Left ventricle myocardium inferior (tissue), 1 donor: ENCODE data around the gene SLIT3. TPM values are rescaled to one million over a fixed set of nuclear protein-coding genes. Genes with fewer than 3 reads are reported as not detected.

Experiments
- DNase-seq: peaks from one replicate; pipeline ENCODE4 v3.0.0-alpha.2; 2020
- H3K27ac ChIP-seq: fragments of 200-600 bp; replicated peaks from 2 replicates; pipeline ENCODE4 v1.8.0; 2021
- H3K27me3 ChIP-seq: fragments of 200-600 bp; 2 replicates; pipeline ENCODE4 v1.8.0; 2021; ENCODE audit warnings: low read depth
- H3K36me3 ChIP-seq: fragments of 200-600 bp; 2 replicates; pipeline ENCODE4 v1.8.0; 2021
- H3K4me1 ChIP-seq: fragments of 200-600 bp; 2 replicates; pipeline ENCODE4 v1.8.0; 2021
- H3K4me3 ChIP-seq: fragments of 200-600 bp; 2 replicates; pipeline ENCODE4 v1.8.0; 2021; ENCODE audit warnings: mild to moderate bottlenecking, moderate library complexity
- H3K9me3 ChIP-seq: fragments of 200-600 bp; replicated peaks from 2 replicates; pipeline ENCODE4 v1.8.0; 2021
- intact Hi-C: fragments of 100-400 bp; cut with micrococcal nuclease; formaldehyde crosslinking; loops from one replicate; pipeline ENCODE4 v1.11.0; 2022
- total RNA-seq: library from RNA; stranded (reverse); fragmentation: NEBNext Ultra II Directional; extraction: Animal tissue kit (Norgen Biotek cat#: 25700); gene quantifications from one replicate; pipeline ENCODE4 v1.2.1, GENCODE V29; 2021
- TF ChIP-seq, protein P1 (sequence below): fragments of 200-600 bp; IDR thresholded peaks from 2 replicates; pipeline ENCODE4 v1.8.0; 2021; ENCODE audit warnings: antibody characterized with exemption, mild to moderate bottlenecking, borderline replicate concordance
- donor health status: DM: no; HTN: yes; CAD: no; lungs with severe emphysema.

The SLIT3 gene
- total RNA-seq, 1 donor from 2014 or later, result 22.7 TPM

DNA sequence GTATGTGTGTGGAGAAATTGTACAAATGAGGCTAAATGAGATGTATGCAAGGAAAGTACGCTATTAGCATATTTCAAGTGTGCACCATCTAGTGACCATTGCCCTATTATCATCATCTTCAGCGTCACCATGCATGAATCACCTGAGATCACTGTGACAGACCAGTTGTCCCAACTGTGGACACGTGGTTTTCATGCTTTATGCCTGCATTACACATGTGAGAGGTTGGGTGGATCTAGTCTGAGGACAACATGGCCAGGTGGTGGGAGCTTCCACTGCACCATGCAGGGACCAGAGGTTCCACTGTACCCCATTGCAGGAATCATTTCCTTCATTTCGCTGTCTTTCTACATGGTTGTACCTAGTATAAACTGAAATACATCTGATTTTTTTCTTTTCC is 329.8 kb downstream of the SLIT3 start:
- peaks cover 9% of the 10 kb centered on the region for H3K4me1 ChIP-seq
- H3K9me3 ChIP-seq, result no peaks in the 10 kb centered on the region
- no peak overlapping the region for H3K27ac ChIP-seq
- H3K4me3 ChIP-seq, result no peak overlapping the region
- no peaks in the 10 kb centered on the region for H3K36me3 ChIP-seq
- TF ChIP-seq, protein P1, sequence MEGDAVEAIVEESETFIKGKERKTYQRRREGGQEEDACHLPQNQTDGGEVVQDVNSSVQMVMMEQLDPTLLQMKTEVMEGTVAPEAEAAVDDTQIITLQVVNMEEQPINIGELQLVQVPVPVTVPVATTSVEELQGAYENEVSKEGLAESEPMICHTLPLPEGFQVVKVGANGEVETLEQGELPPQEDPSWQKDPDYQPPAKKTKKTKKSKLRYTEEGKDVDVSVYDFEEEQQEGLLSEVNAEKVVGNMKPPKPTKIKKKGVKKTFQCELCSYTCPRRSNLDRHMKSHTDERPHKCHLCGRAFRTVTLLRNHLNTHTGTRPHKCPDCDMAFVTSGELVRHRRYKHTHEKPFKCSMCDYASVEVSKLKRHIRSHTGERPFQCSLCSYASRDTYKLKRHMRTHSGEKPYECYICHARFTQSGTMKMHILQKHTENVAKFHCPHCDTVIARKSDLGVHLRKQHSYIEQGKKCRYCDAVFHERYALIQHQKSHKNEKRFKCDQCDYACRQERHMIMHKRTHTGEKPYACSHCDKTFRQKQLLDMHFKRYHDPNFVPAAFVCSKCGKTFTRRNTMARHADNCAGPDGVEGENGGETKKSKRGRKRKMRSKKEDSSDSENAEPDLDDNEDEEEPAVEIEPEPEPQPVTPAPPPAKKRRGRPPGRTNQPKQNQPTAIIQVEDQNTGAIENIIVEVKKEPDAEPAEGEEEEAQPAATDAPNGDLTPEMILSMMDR, result no peak
- intact Hi-C loops, result no loop called here
- DNase-seq, result no peak
- no peaks in the 10 kb centered on the region for H3K27me3 ChIP-seq

DNA sequence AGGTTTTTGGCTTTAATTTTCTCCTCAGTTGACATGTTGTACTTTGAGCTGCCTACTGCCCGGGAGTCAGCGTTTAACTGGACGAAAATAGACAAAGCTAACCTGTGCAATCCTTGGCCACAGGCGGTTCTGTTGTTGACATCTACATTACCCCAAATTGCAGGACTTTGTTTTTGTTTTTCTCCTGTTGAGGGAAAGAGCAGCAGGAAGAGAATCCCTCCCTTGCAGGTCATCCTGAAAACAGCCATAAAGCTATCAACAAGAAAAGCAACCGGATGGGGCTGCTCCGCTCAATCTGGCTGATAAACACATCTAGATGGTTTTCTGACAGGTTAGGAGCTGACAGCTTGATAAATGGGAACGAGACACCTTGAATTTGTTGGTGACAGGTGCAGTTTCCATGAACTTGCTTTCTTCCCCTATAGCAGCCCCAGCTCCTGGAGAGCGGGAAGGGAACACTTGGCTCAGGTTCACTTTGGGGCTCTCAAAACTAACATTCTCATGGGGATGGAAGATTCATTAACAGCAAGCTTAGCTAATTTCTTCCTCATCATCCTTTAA is 331.5 kb downstream of the SLIT3 start:
- Histone ChIP-seq H3K27ac (no peak overlapping the region), H3K36me3 (no peaks in the 10 kb centered on the region), H3K9me3 (no peaks in the 10 kb centered on the region), H3K4me1 (peaks cover 9% of the 10 kb centered on the region), H3K27me3 (no peaks in the 10 kb centered on the region), H3K4me3 (no peak overlapping the region)
- TF ChIP-seq, protein P1, result no peak
- intact Hi-C loops, result no loop called here
- DNase-seq, result no peak

DNA sequence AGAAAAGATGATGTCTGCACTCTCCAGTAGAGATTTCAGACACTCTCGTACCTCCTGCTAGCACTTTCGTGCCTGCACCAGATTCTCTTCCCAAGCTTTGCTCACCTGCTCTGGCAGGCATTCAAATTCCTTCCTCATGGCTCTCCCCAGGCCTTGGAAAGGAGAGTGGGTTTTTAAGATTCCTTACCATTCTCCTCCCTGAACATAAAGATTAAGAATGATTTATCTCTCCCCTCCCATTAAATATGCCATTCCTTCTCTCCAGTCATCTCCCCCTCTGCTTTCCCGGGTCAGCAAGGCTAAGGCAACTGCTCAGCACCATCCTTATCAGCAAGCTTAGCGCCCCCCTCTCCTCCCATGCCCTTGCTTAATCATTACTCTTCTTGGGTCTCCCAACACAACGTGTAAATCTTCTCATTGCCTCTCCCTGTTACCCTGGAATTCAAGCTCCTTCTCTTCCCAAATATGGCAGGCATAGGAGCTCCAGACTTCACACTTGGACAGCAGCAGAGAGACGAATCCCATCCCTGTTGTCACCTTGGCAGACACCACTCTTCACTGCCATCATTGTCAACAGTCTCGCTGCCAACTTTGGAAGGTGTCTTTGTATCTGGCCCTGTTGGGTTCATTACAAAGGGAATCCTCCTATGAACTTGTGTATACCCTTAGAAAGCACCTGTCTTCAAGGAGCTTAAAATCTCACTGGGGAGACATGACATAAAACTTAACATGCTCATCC is 332.9 kb downstream of the SLIT3 start:
- Histone ChIP-seq H3K27me3 (no peaks in the 10 kb centered on the region), H3K36me3 (no peaks in the 10 kb centered on the region), H3K27ac (no peak overlapping the region), H3K4me1 (peaks cover 7% of the 10 kb centered on the region), H3K4me3 (no peak overlapping the region), H3K9me3 (no peaks in the 10 kb centered on the region)
- TF ChIP-seq, protein P1, result no peak
- intact Hi-C loops, result no loop called here
- DNase-seq, result no peak

DNA sequence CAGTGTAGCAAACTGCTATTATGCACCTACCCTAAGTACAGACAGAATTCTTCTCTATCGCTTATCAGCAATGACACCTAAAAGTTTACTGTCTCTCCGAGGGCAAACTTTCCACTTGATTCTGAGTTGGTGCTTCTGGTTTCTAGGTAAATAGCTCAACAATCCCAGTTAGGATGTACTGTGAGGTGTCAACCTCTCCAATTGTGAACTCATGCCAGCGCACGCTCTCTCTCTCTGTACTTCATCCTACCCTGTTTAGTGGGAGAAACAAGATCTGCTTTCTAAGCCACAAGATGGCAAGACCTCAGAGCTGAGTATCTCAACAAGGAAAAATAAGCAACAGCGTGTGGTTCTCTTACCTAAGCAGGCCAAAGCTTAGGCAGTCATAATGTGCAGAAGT is 335.3 kb downstream of the SLIT3 start:
- no peaks in the 10 kb centered on the region for H3K27me3 ChIP-seq

DNA sequence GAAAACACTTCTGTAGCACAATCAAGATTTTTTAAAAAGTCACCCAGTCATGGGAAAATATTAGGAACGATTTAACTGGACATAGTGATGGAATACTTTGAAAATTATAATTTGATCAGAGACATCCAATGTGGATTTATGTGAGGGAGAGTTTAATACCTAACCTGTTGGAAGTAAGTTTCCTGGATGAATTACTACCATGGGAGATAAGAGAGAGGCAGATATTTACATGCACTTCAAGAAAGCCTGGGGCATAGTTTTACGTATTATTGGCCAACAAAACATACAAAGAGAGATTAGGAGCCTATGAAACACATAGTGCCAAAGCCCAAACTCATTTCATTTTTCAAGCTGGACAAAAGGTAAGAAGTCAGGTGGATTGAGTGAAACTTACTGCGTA is 336.8 kb downstream of the SLIT3 start:
- TF ChIP-seq, protein P1, result no peak
- no peaks in the 10 kb centered on the region for H3K9me3 ChIP-seq
- H3K27me3 ChIP-seq, result no peaks in the 10 kb centered on the region
- no peaks in the 10 kb centered on the region for H3K4me1 ChIP-seq
- no peak overlapping the region for H3K4me3 ChIP-seq
- H3K36me3 ChIP-seq, result no peaks in the 10 kb centered on the region
- H3K27ac ChIP-seq, result no peak overlapping the region
- no peak for DNase-seq
- intact Hi-C loops, result no loop called here

More for the DNA sequence above, 335.3 kb downstream of the SLIT3 start:
- Histone ChIP-seq H3K36me3 (no peaks in the 10 kb centered on the region), H3K4me3 (no peak overlapping the region), H3K27ac (no peak overlapping the region), H3K4me1 (no peaks in the 10 kb centered on the region), H3K9me3 (no peaks in the 10 kb centered on the region)
- DNase-seq, result no peak
- TF ChIP-seq, protein P1, result no peak
- intact Hi-C loops, result no loop called here
